H9 (cell line): ENCODE data around the gene YIPF2. TPM values are rescaled to one million over a fixed set of nuclear protein-coding genes. Genes with fewer than 3 reads are reported as not detected.

Source experiments
- DNase-seq: peaks from one replicate; pipeline ENCODE4 v3.0.0-alpha.2; 2017
- H2AFZ ChIP-seq: one replicate; pipeline ENCODE4 v1.6.1; 2013; ENCODE audit warnings: mild to moderate bottlenecking, low read length, control low read depth, moderate library complexity
- H2AK5ac ChIP-seq: 2 replicates; pipeline ENCODE4 v1.6.1; 2013; ENCODE audit warnings: low read length, control low read depth, mixed read lengths; ENCODE audit not compliant: insufficient read length
- H2BK120ac ChIP-seq: one replicate; pipeline ENCODE4 v1.6.1; 2013; ENCODE audit warnings: low read depth, mild to moderate bottlenecking, low read length, control low read depth, inconsistent platforms; ENCODE audit not compliant: poor library complexity, severe bottlenecking
- H2BK12ac ChIP-seq: 2 replicates; pipeline ENCODE4 v1.6.1; 2013; ENCODE audit warnings: low read length, control low read depth, mixed read lengths, low read depth; ENCODE audit not compliant: insufficient read length
- H2BK15ac ChIP-seq: 2 replicates; pipeline ENCODE4 v1.6.1; 2013; ENCODE audit warnings: low read depth, low read length, control low read depth
- H2BK20ac ChIP-seq: one replicate; pipeline ENCODE4 v1.6.1; 2013; ENCODE audit warnings: low read depth, mild to moderate bottlenecking, low read length, control low read depth, inconsistent platforms; ENCODE audit not compliant: poor library complexity, severe bottlenecking
- H2BK5ac ChIP-seq: 2 replicates; pipeline ENCODE4 v1.6.1; 2013; ENCODE audit warnings: low read length, control low read depth, mixed read lengths; ENCODE audit not compliant: insufficient read length
- H3K14ac ChIP-seq: 2 replicates; pipeline ENCODE4 v1.6.1; 2013; ENCODE audit warnings: low read length, control low read depth; ENCODE audit not compliant: insufficient read depth
- H3K18ac ChIP-seq: 2 replicates; pipeline ENCODE4 v1.6.1; 2013; ENCODE audit warnings: low read depth, mild to moderate bottlenecking, mixed read lengths, low read length, control low read depth; ENCODE audit not compliant: insufficient read length
- H3K23ac ChIP-seq: 2 replicates; pipeline ENCODE4 v1.6.1; 2013; ENCODE audit warnings: low read length, control low read depth, mixed read lengths, low read depth; ENCODE audit not compliant: insufficient read length
- H3K23me2 ChIP-seq: 2 replicates; pipeline ENCODE4 v1.6.1; 2013; ENCODE audit warnings: low read depth, mild to moderate bottlenecking, mixed read lengths, low read length, control low read depth; ENCODE audit not compliant: insufficient read length, poor library complexity, severe bottlenecking
- H3K27ac ChIP-seq: 2 replicates; pipeline ENCODE4 v1.5.1; 2013; ENCODE audit warnings: low read length, control low read depth, mixed read lengths, low read depth; ENCODE audit not compliant: insufficient read length
- H3K27me3 ChIP-seq: 2 replicates; pipeline ENCODE4 v1.6.1; 2013; ENCODE audit warnings: low read length, control low read depth, inconsistent platforms; ENCODE audit not compliant: insufficient read depth
- H3K4ac ChIP-seq: 2 replicates; pipeline ENCODE4 v1.6.1; 2013; ENCODE audit warnings: low read depth, mild to moderate bottlenecking, control low read depth, inconsistent platforms, low read length, moderate library complexity
- H3K4me1 ChIP-seq: 2 replicates; pipeline ENCODE4 v1.6.1; 2013; ENCODE audit warnings: low read length, control low read depth, inconsistent platforms; ENCODE audit not compliant: insufficient read depth
- H3K4me2 ChIP-seq: 2 replicates; pipeline ENCODE4 v1.6.1; 2013; ENCODE audit warnings: low read length, control low read depth, mixed read lengths; ENCODE audit not compliant: insufficient read length, insufficient read depth
- H3K56ac ChIP-seq: 2 replicates; pipeline ENCODE4 v1.6.1; 2013; ENCODE audit warnings: low read depth, mild to moderate bottlenecking, mixed read lengths, low read length, control low read depth; ENCODE audit not compliant: insufficient read length
- H3K79me1 ChIP-seq: 2 replicates; pipeline ENCODE4 v1.6.1; 2013; ENCODE audit warnings: low read depth, mild to moderate bottlenecking, moderate library complexity, low read length, control low read depth, inconsistent platforms; ENCODE audit not compliant: insufficient read depth, poor library complexity, severe bottlenecking
- H3K79me2 ChIP-seq: 2 replicates; pipeline ENCODE4 v1.6.1; 2013; ENCODE audit warnings: low read length, control low read depth, inconsistent platforms; ENCODE audit not compliant: insufficient read depth
- H3K9ac ChIP-seq: 2 replicates; pipeline ENCODE4 v1.6.1; 2013; ENCODE audit warnings: low read length, control low read depth, mixed read lengths; ENCODE audit not compliant: insufficient read length; ENCODE audit errors: extremely low read depth
- H3K9me3 ChIP-seq: one replicate; pipeline ENCODE4 v1.6.1; 2013; ENCODE audit warnings: low read depth, low read length, inconsistent platforms; ENCODE audit not compliant: control insufficient read depth
- H3T11ph ChIP-seq: one replicate; pipeline ENCODE4 v1.6.1; 2013; ENCODE audit warnings: mild to moderate bottlenecking, low read length, control low read depth, inconsistent platforms
- H4K20me1 ChIP-seq: one replicate; pipeline ENCODE4 v1.6.1; 2013; ENCODE audit not compliant: control insufficient read depth, insufficient read length, insufficient read depth
- H4K5ac ChIP-seq: 2 replicates; pipeline ENCODE4 v1.6.1; 2013; ENCODE audit warnings: low read depth, mild to moderate bottlenecking, mixed read lengths, low read length, control low read depth; ENCODE audit not compliant: insufficient read length
- H4K8ac ChIP-seq: replicated peaks from 2 replicates; pipeline ENCODE4 v1.6.1; 2013; ENCODE audit warnings: low read length, control low read depth, mixed read lengths, low read depth; ENCODE audit not compliant: insufficient read length
- H4K91ac ChIP-seq: 2 replicates; pipeline ENCODE4 v1.6.1; 2013; ENCODE audit warnings: low read depth, mild to moderate bottlenecking, moderate library complexity, mixed read lengths, low read length, control low read depth; ENCODE audit not compliant: insufficient read length
- H3K27ac Mint-ChIP-seq, 3 experiments: 2 replicates in 2 of 3; 3 replicates in 1 of 3; pipeline ENCODE4 v1.8.0; 2020 to 2021; ENCODE audit warnings: mixed read lengths in 3 of 3, mild to moderate bottlenecking in 1 of 3, moderate library complexity in 1 of 3
- H3K27me3 Mint-ChIP-seq: 2 replicates; pipeline ENCODE4 v1.8.0; 2021; ENCODE audit warnings: low read depth, mild to moderate bottlenecking, moderate library complexity, mixed read lengths
- H3K36me3 Mint-ChIP-seq, 3 experiments: 2 replicates in 2 of 3; 3 replicates in 1 of 3; pipeline ENCODE4 v1.8.0; 2020 to 2021; ENCODE audit warnings: low read depth in 3 of 3, mixed read lengths in 3 of 3; ENCODE audit not compliant: insufficient read depth in 1 of 3
- H3K4me1 Mint-ChIP-seq, 2 experiments: 2 replicates each; pipeline ENCODE4 v1.8.0; 2020; ENCODE audit warnings: mixed read lengths in 2 of 2
- H3K4me3 Mint-ChIP-seq, 2 experiments: 2 replicates in 1 of 2; 3 replicates in 1 of 2; pipeline ENCODE4 v1.8.0; 2020 to 2021; ENCODE audit warnings: mild to moderate bottlenecking in 2 of 2, mixed read lengths in 2 of 2, moderate library complexity in 1 of 2
- H3K9me3 Mint-ChIP-seq, 2 experiments: 2 replicates in 1 of 2; 3 replicates in 1 of 2; pipeline ENCODE4 v1.8.0; 2020; ENCODE audit warnings: mild to moderate bottlenecking in 2 of 2, mixed read lengths in 2 of 2, moderate library complexity in 1 of 2
- CTCF ChIP-seq: fragments of 200-600 bp; sonication (generic); conservative IDR thresholded peaks from 3 replicates; pipeline ENCODE4 v1.8.0; 2021; ENCODE audit warnings: antibody characterized with exemption, mild to moderate bottlenecking
- WGBS: extraction: QIAGEN DNeasy Blood & Tissue Kit; methylation state at CpG from one replicate; pipeline ENCODE4 v1.1.7; 2013; ENCODE audit warnings: missing lambda C conversion rate, low lambda C conversion rate, mixed read lengths; ENCODE audit not compliant: insufficient read length; ENCODE audit errors: extremely low coverage; 5-methylcytosine and 5-hydroxymethylcytosine counted together
- total RNA-seq: library from RNA; stranded (reverse); gene quantifications from 2 replicates; pipeline ENCODE4 v1.2.1, GENCODE V29; 2021

Gene YIPF2
- total RNA-seq, 1 experiment from 2014 or later: 58.2 TPM

GRCh38 chr19:10922638-10923014 is 5.8 kb downstream of the YIPF2 start:
- Histone ChIP-seq H3K23ac (no peak overlapping the region), H3K56ac (no peak overlapping the region), H3K4me1 (no peaks in the 10 kb centered on the region), H3K4me2 (no peak overlapping the region), H2BK15ac (no peak overlapping the region), H3K9ac (no peak overlapping the region), H2AK5ac (no peak overlapping the region), H3K4ac (no peak overlapping the region), H2AFZ (no peak overlapping the region), H3K27ac (no peak overlapping the region), H4K20me1 (no peaks in the 10 kb centered on the region), H3T11ph (no peak overlapping the region), H3K9me3 (no peaks in the 10 kb centered on the region), H3K79me1 (no peaks in the 10 kb centered on the region), H4K5ac (no peak overlapping the region), H3K79me2 (no peaks in the 10 kb centered on the region; the same call in 1 of the 2 replicates), H2BK5ac (no peak overlapping the region), H4K8ac (no peak overlapping the region), H3K14ac (no peak overlapping the region), H3K27me3 (no peaks in the 10 kb centered on the region), H2BK20ac (no peak overlapping the region), H2BK12ac (no peak overlapping the region), H3K18ac (no peak overlapping the region), H2BK120ac (no peak overlapping the region), H3K23me2 (peaks cover under 1% of the 10 kb centered on the region), H4K91ac (no peak overlapping the region)
- no CpG with 5 or more reads among the region's 13 CpGs for WGBS
- Mint-ChIP-seq H3K9me3 (no peaks in the 10 kb centered on the region), H3K27me3 (peaks cover 2% of the 10 kb centered on the region; the same call in 1 of the 2 replicates), H3K27ac (peak overlapping the region in 1 of 3 experiments; percentile 81; a peak in 1 of 7 replicates), H3K4me1 (peaks cover 4% of the 10 kb centered on the region in 2 experiments), H3K36me3 (peaks cover 12 to 65% (median 58%) of the 10 kb centered on the region in 3 experiments; a peak in 6 of 7 replicates), H3K4me3 (no peak overlapping the region; a peak in 1 of 5 replicates)
- no peak for DNase-seq
- TF ChIP-seq CTCF: no peak
